H7 (cell line): ENCODE results near the gene EPHB3. TPM values are rescaled to one million over a fixed set of nuclear protein-coding genes. Genes with fewer than 3 reads are reported as not detected.

ENCODE experiments used
- DNase-seq: peaks from one replicate; pipeline ENCODE4 v3.0.0; 2012
- H3K27me3 ChIP-seq: 2 replicates; pipeline ENCODE4 v1.6.0; 2011; ENCODE audit warnings: mild to moderate bottlenecking, low read length; ENCODE audit not compliant: control insufficient read depth, insufficient read depth
- H3K36me3 ChIP-seq: replicated peaks from 2 replicates; pipeline ENCODE4 v1.5.1; 2011; ENCODE audit warnings: low read length; ENCODE audit not compliant: control insufficient read depth, insufficient read depth
- H3K4me3 ChIP-seq: 2 replicates; pipeline ENCODE4 v1.5.1; 2011; ENCODE audit warnings: low read depth, mild to moderate bottlenecking, control low read depth, low read length, moderate library complexity; ENCODE audit not compliant: insufficient read depth
- total RNA-seq: library from RNA; depleted of rRNA; stranded (reverse); fragments of >200 nt; shearing (Covaris generic); gene quantifications from 2 replicates; pipeline ENCODE4 v1.2.3, GENCODE V29; 2014

EPHB3 gene
- total RNA-seq, 1 experiment from 2014 or later, result 11.1 TPM

DNA sequence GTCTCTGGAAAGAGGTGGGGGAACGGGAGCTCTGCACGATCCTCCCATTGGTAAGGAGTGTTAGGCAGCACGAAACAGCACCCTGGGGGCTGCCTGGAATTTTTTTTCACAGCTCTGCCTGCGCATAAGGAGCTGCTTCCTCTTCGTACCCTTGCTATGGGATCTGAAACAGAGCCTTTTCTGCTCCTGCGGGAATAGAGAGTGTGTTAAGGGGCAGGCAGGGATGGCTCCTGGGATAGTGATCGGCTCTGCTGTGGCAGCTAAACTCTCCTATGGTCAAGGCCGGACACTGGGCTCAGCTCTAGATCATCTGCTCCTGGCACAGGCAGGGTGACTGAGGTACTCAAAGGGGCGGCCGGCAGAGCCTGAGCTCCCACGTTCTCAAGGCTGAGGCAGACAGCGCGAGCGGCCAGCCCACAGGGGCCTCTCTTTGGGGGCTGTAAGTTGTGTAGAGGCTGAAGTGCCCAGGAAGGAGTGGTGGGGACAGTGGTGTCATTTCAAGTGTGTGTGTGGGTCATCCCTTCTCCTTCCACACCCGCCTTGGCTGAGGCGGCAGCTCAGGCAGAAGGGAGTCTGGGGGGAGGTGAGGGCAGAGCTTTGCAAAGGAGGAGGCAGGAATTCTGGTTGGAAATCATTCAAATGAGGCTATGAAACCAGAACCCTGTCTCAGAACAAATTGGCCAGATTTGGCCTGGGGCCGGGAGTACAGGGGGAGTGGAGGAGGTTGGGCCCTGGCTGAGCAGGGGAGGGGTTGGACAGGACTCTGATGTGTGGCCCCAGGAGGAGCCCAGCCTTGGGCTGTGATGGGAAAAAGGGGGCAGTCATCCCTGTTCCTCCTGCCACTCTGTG, 31.0 kb downstream of the EPHB3 start:
- no peaks in the 10 kb centered on the region for H3K36me3 ChIP-seq
- H3K4me3 ChIP-seq, result no peak overlapping the region
- DNase-seq, result peak; percentile 75
- H3K27me3 ChIP-seq, result peaks cover 29% of the 10 kb centered on the region

DNA sequence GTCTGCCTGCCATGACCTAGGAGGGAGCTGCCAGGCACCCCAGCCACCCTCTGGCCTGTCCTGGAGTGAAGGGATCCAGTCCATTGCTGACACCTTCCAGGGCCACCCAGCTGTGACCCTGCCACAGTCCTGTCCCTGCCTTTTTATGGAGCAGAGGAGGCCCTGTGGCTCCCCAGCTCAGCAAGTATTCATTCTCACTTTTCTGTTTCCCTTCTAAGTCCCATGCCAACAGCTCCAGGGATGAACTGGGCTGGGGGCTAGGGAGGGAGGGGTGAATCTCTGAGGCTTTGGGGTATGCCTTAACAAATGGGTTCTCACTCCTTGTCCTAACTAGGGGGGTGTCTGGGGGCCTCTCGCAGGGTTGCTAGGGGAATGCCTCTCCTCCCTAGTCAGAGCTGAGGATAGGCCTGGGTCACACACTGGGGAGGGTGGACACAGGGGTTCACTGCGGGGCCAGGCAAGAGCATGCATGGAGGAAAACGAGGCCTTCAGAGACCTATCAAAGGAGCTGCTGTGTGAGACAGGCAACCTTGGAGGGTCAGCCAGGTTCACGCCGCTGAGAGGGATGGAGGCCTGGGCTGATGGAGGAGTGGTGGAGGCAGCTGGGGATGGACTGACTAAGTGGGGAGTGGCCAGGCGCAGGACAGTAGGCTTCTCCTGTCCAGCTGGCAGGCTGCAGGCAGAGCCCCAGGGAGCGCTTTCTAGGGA, 31.8 kb downstream of the EPHB3 start:
- DNase-seq, result no peak
- no peaks in the 10 kb centered on the region for H3K36me3 ChIP-seq
- H3K4me3 ChIP-seq, result no peak overlapping the region
- peaks cover 22% of the 10 kb centered on the region for H3K27me3 ChIP-seq

GRCh38 chr3:184593928-184594303, 32.3 kb downstream of the EPHB3 start:
- Histone ChIP-seq H3K4me3 (no peak overlapping the region), H3K27me3 (peaks cover 22% of the 10 kb centered on the region), H3K36me3 (no peaks in the 10 kb centered on the region)
- DNase-seq, result no peak

GRCh38 chr3:184594371-184595001, 32.9 kb downstream of the EPHB3 start:
- no peak for DNase-seq
- H3K36me3 ChIP-seq, result no peaks in the 10 kb centered on the region
- H3K27me3 ChIP-seq, result peaks cover 23% of the 10 kb centered on the region
- no peak overlapping the region for H3K4me3 ChIP-seq

DNA sequence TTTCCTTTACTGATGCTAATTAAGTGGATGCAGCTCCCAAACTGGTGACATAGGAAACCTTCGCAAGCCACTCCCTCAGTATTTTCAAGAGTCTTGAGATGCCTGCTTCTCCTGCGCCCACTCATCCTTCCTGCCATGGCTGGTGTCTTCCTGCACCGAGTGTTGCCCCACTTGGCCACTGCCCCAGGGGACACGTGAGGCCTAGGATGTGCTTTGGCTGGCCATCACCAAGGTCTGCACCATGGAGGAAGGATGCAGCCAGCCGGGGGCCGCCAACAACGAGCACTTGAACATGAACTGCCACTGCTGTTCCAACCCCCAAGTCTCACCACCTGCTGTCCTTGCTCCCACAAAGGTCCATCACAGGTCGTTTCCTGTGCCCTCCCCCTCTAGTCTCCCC, 34.1 kb downstream of the EPHB3 start:
- H3K36me3 ChIP-seq, result no peaks in the 10 kb centered on the region
- H3K27me3 ChIP-seq, result peaks cover 34% of the 10 kb centered on the region
- no peak overlapping the region for H3K4me3 ChIP-seq
- DNase-seq, result peak; percentile 72

- Histone ChIP-seq H3K27me3 (peaks cover 38% of the 10 kb centered on the region), H3K4me3 (no peak overlapping the region), H3K36me3 (no peaks in the 10 kb centered on the region)
- no peak for DNase-seq
Observed at GRCh38 chr3:184596233-184596632, 34.6 kb downstream of the EPHB3 start.

DNA sequence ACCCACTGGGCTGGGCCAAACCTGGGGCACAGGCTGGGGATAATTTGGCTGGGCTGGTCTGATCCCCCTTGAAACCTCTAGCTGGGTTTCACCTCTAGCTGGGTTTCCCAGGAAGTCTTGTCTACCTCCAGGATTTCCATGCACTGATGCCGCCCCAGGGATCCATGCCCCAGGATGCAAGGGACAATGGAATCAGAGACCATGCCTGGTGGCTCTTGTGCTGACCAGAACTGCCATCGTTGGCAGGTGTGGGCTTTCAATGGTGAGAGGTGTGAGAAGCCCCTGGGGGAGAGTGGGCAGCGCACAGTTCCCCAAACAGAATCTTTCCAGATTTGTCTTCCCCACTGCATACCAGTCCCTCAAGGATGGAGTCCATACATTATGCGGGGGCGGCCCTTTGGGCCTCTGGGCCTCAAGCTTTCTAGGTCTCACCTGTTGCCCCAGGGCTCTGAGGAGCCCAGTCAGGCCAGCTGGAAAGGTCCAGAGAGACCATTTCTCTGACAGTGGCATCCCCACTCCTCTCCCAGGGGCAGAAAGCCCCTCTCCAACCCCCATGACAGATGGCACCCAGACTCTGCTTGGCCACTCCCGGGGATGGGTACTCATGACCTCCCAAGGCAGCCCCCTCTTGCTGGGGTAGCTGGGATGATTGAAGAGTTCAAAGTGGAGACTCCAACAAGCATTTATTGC, 35.4 kb downstream of the EPHB3 start:
- no peak for DNase-seq
- Histone ChIP-seq H3K4me3 (no peak overlapping the region), H3K27me3 (peaks cover 40% of the 10 kb centered on the region), H3K36me3 (no peaks in the 10 kb centered on the region)

DNA sequence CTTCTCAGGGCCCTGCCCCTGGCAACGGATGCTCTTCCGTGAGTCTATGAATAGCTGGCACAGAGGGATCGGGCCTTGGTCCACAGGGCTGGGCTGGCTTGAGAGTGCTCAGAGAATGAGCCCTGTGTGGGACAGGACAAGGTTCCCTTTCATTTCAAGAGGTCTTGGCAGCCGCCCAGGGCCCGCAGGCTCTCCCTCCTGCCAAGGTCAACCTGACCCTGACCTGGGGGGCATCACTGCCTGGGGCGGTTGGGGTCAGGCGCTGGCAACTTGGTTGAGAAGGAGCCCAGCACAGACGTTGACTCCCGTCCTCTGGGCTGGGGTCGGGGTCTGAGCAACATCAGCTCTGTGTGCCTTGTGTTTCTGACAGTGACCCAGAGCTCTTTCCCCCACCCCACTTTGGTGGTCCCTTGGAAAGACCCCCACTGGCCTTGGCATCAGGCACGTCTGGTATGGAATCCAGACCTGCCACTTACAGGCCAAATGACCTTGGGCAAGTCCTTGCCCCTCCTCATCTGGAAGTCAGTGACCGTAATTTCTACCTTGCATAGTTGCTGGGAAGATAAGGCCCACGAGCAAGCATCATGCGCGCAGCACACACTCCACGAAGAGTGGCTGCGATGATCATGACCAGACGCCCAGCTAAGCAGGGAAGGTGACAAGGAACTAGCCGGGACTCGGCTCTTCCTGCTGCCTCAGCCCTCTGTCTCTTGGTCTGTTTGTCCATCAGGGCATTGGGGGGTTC, 36.4 kb downstream of the EPHB3 start:
- Histone ChIP-seq H3K4me3 (no peak overlapping the region), H3K27me3 (peaks cover 44% of the 10 kb centered on the region), H3K36me3 (no peaks in the 10 kb centered on the region)
- no peak for DNase-seq

GRCh38 chr3:184598574-184598927, 37.0 kb downstream of the EPHB3 start:
- Histone ChIP-seq H3K36me3 (no peaks in the 10 kb centered on the region), H3K4me3 (no peak overlapping the region), H3K27me3 (peaks cover 50% of the 10 kb centered on the region)
- DNase-seq, result no peak

DNA sequence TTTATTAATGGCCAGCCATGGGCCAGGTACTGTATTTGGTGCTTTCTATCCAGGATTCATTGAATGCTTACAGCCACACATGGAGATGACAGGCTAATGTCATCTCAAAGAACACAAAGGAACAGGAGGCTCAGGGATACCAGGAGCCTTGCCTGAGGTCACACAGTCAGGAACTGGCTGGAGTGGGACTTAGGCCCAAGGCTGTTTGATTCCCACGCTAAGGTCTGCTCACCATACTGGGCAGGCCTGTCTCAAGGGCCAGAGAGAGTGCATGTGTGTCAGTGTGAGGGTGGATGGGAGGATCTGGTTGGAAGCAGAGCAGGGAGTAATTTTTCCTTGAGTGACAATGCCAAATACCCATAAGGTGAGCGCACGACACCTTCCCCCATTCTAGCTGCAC, 37.6 kb downstream of the EPHB3 start:
- H3K36me3 ChIP-seq, result no peaks in the 10 kb centered on the region
- peaks cover 55% of the 10 kb centered on the region for H3K27me3 ChIP-seq
- no peak for DNase-seq
- no peak overlapping the region for H3K4me3 ChIP-seq

DNA sequence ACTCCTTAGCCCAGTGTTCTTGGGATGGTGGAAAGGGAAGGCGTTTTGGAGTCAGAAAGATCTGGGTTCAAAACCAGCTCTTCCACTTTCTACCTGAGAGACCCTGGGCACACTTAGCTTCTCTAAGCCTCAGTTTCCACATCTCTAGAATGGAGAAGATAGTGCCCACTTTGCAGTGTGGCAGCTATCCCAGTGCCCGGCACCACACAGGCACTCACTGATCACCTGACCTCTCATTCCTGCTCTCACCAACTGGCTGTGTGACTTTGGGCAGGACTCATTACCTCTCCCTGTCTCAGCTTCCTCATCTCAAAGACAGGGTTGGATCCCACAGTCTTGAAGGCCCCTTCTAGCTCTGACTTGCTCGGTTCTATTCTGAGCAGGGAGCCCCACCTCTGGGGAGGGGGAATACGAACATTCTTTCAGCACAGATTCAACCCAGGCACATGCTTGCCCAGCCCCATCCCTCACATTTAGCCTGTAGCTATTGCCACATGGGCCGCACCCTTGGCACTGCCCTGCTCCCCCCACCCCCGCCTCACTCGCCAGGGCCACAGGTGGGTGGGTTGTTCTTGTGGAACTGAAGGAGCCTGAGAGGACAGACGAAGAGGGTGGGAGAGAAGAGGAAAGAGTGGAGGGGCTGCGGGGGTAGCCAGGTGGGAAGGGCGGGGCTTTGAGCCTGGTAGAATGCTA, 39.2 kb downstream of the EPHB3 start:
- no peak overlapping the region for H3K4me3 ChIP-seq
- peak; percentile 76 for DNase-seq
- H3K36me3 ChIP-seq, result no peaks in the 10 kb centered on the region
- H3K27me3 ChIP-seq, result peaks cover 66% of the 10 kb centered on the region

GRCh38 chr3:184601576-184602371, 40.2 kb downstream of the EPHB3 start:
- Histone ChIP-seq H3K27me3 (peaks cover 73% of the 10 kb centered on the region), H3K36me3 (no peaks in the 10 kb centered on the region), H3K4me3 (peak overlapping the region; percentile 24)
- peak; percentile 90 for DNase-seq
